Bronchial epithelial cell (primary cell): Measurements from ENCODE around the gene HSPA4. TPM values are rescaled to one million over a fixed set of nuclear protein-coding genes. Genes with fewer than 3 reads are reported as not detected.

ENCODE experiments used
- DNase-seq: peaks from one replicate; pipeline ENCODE4 v3.0.0-alpha.2; 2010; ENCODE audit warnings: low read depth
- FAIRE-seq: peaks from 2 replicates; lab custom pipeline; 2011; peaks lifted over from hg19 to GRCh38; lab: Jason Lieb, UNC
- H3K27me3 ChIP-seq: 2 replicates; pipeline ENCODE4 v1.5.1; 2011; ENCODE audit warnings: low read length; ENCODE audit not compliant: control insufficient read depth, insufficient read depth
- H3K36me3 ChIP-seq: 2 replicates; pipeline ENCODE4 v1.5.1; 2011; ENCODE audit warnings: low read length; ENCODE audit not compliant: control insufficient read depth, insufficient read depth
- H3K4me3 ChIP-seq: 2 replicates; pipeline ENCODE4 v1.5.1; 2011; ENCODE audit warnings: mild to moderate bottlenecking, low read depth, low read length, control low read depth
- total RNA-seq: library from RNA; depleted of rRNA; stranded (reverse); fragments of >200 nt; gene quantifications from 2 replicates; pipeline ENCODE4 v1.2.1, GENCODE V29; 2014
- TF ChIP-seq, protein P1 (sequence below): IDR thresholded peaks from 2 replicates; pipeline ENCODE4 v1.5.1; 2011; ENCODE audit warnings: mild to moderate bottlenecking, moderate library complexity, low read length, control low read depth, inconsistent platforms; ENCODE audit not compliant: insufficient read depth, severe bottlenecking

HSPA4 gene
- total RNA-seq, 1 donor from 2014 or later, result 142 TPM

DNA sequence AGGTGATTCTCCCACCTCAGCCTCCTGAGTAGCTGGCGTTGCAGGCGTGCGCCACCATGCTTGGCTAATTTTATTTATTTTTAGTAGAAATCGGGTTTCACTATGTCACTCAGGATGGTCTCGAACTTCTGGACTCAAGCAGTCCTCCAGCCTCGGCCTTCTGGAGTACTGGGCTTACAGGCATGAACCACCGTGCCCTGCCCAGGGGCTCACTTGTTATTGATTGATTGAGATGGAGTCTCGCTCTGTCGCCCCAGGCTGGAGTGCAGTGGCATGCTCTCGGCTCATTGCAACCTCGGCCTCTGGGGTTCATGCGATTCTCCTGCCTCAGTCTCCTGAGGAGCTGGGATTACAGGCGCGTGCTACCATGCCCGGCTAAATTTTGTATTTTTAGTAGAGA lies 1.6 kb downstream of the HSPA4 start:
- Histone ChIP-seq H3K4me3 (peak overlapping the region; percentile 82), H3K36me3 (peaks cover 1% of the 10 kb centered on the region), H3K27me3 (no peaks in the 10 kb centered on the region)
- no peak for DNase-seq
- TF ChIP-seq, protein P1, sequence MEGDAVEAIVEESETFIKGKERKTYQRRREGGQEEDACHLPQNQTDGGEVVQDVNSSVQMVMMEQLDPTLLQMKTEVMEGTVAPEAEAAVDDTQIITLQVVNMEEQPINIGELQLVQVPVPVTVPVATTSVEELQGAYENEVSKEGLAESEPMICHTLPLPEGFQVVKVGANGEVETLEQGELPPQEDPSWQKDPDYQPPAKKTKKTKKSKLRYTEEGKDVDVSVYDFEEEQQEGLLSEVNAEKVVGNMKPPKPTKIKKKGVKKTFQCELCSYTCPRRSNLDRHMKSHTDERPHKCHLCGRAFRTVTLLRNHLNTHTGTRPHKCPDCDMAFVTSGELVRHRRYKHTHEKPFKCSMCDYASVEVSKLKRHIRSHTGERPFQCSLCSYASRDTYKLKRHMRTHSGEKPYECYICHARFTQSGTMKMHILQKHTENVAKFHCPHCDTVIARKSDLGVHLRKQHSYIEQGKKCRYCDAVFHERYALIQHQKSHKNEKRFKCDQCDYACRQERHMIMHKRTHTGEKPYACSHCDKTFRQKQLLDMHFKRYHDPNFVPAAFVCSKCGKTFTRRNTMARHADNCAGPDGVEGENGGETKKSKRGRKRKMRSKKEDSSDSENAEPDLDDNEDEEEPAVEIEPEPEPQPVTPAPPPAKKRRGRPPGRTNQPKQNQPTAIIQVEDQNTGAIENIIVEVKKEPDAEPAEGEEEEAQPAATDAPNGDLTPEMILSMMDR, result no peak
- no peak for FAIRE-seq

DNA sequence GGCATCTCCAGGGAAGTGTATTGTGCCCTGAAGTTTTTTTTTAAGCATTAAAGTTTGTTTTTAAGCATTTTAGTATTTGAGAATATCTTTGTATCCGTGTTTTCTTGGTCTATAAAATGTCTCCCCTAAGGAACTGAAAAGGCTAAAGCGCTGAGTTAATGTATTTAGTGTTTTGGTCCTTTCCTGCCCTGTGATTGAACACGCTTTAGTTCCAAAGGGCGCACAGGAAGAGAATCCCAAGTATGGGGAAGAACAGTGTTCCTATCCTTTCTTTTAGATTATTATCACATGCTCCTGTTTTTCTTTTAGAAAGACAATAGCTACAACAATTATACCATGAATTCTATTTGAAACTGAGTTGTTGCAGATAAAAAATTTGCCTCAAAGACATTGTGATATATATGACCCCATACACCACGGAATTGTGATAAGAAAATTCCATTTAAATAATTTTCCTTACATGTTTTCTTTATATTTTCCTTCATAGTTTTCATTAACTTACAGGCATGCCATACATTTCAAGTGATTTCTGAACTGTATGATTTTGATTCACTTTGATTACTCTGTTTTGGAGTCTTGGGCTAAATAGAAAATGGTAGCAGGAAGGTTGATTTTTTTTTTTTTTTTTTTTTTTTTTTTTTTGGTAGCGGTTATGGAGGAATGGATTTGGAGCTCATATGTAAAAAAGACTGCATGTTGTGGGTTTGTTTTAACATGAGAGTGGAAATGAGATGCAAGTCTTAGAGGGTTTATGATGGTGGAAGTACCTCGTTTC lies 3.1 kb downstream of the HSPA4 start:
- DNase-seq, result no peak
- TF ChIP-seq, protein P1, result no peak
- FAIRE-seq, result no peak
- Histone ChIP-seq H3K36me3 (peaks cover 1% of the 10 kb centered on the region), H3K4me3 (no peak overlapping the region), H3K27me3 (no peaks in the 10 kb centered on the region)

DNA sequence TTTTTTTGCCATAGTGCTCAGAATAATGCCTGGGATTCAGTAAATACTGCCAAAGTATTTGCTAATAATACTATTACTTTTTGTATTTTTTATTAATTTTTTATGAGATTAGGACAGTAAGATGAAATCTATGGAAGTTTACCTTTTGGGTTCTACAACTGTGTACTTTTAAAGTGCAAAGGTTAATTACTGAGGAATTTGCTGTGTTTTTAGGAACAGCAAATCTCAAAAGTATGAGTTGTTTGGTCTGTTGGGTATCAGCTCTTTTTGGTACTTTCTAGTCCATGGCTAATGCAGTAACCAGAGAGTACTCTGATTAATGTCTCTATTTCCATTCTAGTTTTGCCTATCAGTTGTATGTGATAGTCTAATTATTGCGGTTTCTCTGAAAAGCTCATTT lies 5.1 kb downstream of the HSPA4 start:
- no peak for FAIRE-seq
- no peak for DNase-seq
- no peaks in the 10 kb centered on the region for H3K27me3 ChIP-seq

DNA sequence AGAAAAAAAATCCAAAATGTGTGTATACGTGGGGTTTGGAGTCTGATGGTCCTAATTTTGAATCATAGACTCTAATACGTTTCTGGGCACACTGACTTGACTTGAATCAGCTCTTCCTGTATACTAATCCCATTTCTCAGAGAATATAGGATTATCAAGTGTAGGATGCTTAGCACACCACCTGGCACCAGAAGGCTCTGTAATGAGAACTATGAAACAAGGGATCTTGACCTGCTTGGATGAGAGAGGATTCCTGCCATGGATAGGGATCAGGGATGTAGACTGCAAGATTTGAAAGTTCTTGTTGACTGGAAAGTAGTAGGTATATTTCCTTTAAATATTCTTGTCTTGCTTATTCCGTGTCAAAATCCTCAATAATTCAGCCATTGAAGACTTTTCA lies 7.8 kb downstream of the HSPA4 start:
- H3K27me3 ChIP-seq, result no peaks in the 10 kb centered on the region
- DNase-seq, result no peak
- FAIRE-seq, result no peak
- TF ChIP-seq, protein P1, result no peak
- no peak overlapping the region for H3K4me3 ChIP-seq
- no peaks in the 10 kb centered on the region for H3K36me3 ChIP-seq

More for the DNA sequence above, 5.1 kb downstream of the HSPA4 start:
- H3K4me3 ChIP-seq, result no peak overlapping the region
- H3K36me3 ChIP-seq, result peaks cover 1% of the 10 kb centered on the region
- TF ChIP-seq, protein P1, result no peak

DNA sequence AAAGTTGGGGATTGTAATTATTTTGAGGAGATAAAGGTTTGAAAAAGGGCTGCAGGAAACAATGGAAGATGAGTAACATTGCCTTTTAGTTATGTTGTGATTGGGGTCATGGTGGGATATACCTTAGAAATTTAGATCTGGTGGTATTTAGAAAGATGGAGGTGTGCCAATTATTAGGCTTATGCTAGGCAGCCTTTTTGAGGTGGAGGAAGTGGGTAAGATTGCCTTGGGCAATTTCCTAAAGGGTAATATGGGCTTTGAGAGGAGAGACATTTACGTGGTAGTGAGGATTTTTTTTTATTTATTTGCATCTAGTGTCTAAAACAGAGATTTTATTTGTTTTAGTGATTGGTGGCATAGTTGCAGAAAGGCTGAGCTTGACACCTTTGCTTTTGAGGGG lies 10.5 kb downstream of the HSPA4 start:
- TF ChIP-seq, protein P1, result no peak
- FAIRE-seq (no peak), DNase-seq (no peak)
- Histone ChIP-seq H3K27me3 (no peaks in the 10 kb centered on the region), H3K36me3 (no peaks in the 10 kb centered on the region), H3K4me3 (no peak overlapping the region)

DNA sequence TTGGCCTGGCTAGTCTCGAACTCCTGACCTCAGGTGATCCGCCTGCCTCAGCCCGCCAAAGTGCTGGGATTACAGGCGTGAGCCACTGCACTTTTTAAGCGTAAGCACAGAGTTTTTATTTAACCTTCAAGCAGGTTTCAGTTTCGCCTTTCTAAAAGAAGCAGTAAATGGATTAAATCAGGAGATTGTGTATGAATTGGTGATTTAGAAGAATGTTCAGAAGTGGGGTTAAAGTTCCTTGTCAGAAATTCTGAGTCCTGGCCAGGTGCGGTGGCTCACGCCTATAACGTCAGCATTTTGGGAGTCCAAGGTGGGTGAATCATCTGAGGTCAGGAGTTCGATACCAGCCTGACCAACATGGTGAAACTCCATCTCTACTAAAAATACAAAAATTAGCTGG lies 12.2 kb downstream of the HSPA4 start:
- TF ChIP-seq, protein P1, result no peak
- no peak for FAIRE-seq
- Histone ChIP-seq H3K36me3 (peaks cover 3% of the 10 kb centered on the region), H3K27me3 (no peaks in the 10 kb centered on the region), H3K4me3 (no peak overlapping the region)
- DNase-seq, result peak; percentile 52
